HG03354 (cell line): ENCODE data around the gene PIGH.
"Not testable (repeated sequence)": the region's sequence is repeated elsewhere in the genome, so short reads cannot be mapped to it uniquely, and the experiment has no call there.

Experiments used
- ATAC-seq: cut with Tn5 transposase; IDR thresholded peaks from one replicate; pipeline ENCODE4 v1.9.1; 2021; ENCODE audit warnings: mild to moderate bottlenecking; ENCODE audit not compliant: unreplicated experiment, poor library complexity, severe bottlenecking

PIGH gene

GRCh38 chr14:67557118-67557517 is 43.0 kb downstream of the PIGH start:
- ATAC-seq, result no peak

GRCh38 chr14:67556671-67557070 is 43.4 kb downstream of the PIGH start:
- no peak for ATAC-seq

GRCh38 chr14:67555518-67556090 is 44.5 kb downstream of the PIGH start:
- ATAC-seq, result no peak

- ATAC-seq, result no peak
Measured at GRCh38 chr14:67554341-67554740, 45.7 kb downstream of the PIGH start.

- no peak for ATAC-seq
Measured at GRCh38 chr14:67553547-67553946, 46.5 kb downstream of the PIGH start.

- no peak for ATAC-seq
Measured at GRCh38 chr14:67551940-67552339, 48.1 kb downstream of the PIGH start.

GRCh38 chr14:67551123-67551522 is 48.9 kb downstream of the PIGH start:
- ATAC-seq, result no peak

- no peak for ATAC-seq
Measured at GRCh38 chr14:67549734-67550133, 50.3 kb downstream of the PIGH start.

- no peak for ATAC-seq
Measured at GRCh38 chr14:67547224-67547780, 52.8 kb downstream of the PIGH start.

GRCh38 chr14:67544590-67544989 is 55.5 kb downstream of the PIGH start:
- ATAC-seq, result no peak

- not testable (repeated sequence) for ATAC-seq
Measured at GRCh38 chr14:67542620-67543019, 57.4 kb downstream of the PIGH start.

- no peak for ATAC-seq
Measured at GRCh38 chr14:67541448-67542387, 58.4 kb downstream of the PIGH start.
